GM06990 (cell line): ENCODE data around the gene TRAPPC6A.

Source experiments
- DNase-seq: peaks from one replicate; pipeline ENCODE4 v3.0.0-alpha.2; 2011; ENCODE audit not compliant: insufficient read length; ENCODE audit errors: extremely low read depth
- H3K27me3 ChIP-seq: replicated peaks from 2 replicates; pipeline ENCODE4 v1.6.0; 2011; ENCODE audit warnings: low read length; ENCODE audit not compliant: control insufficient read depth, insufficient read depth
- H3K36me3 ChIP-seq: 2 replicates; pipeline ENCODE4 v1.5.1; 2011; ENCODE audit warnings: low read length; ENCODE audit not compliant: control insufficient read depth, insufficient read depth
- H3K4me3 ChIP-seq: replicated peaks from 2 replicates; pipeline ENCODE4 v1.5.1; 2011; ENCODE audit warnings: low read depth, mild to moderate bottlenecking, control low read depth, low read length
- TF ChIP-seq, protein P1 (sequence below): IDR thresholded peaks from 2 replicates; pipeline ENCODE4 v1.5.1; 2011; ENCODE audit warnings: low read length, control low read depth, mild to moderate bottlenecking, inconsistent platforms; ENCODE audit not compliant: insufficient read depth, poor library complexity, severe bottlenecking

Gene TRAPPC6A

DNA sequence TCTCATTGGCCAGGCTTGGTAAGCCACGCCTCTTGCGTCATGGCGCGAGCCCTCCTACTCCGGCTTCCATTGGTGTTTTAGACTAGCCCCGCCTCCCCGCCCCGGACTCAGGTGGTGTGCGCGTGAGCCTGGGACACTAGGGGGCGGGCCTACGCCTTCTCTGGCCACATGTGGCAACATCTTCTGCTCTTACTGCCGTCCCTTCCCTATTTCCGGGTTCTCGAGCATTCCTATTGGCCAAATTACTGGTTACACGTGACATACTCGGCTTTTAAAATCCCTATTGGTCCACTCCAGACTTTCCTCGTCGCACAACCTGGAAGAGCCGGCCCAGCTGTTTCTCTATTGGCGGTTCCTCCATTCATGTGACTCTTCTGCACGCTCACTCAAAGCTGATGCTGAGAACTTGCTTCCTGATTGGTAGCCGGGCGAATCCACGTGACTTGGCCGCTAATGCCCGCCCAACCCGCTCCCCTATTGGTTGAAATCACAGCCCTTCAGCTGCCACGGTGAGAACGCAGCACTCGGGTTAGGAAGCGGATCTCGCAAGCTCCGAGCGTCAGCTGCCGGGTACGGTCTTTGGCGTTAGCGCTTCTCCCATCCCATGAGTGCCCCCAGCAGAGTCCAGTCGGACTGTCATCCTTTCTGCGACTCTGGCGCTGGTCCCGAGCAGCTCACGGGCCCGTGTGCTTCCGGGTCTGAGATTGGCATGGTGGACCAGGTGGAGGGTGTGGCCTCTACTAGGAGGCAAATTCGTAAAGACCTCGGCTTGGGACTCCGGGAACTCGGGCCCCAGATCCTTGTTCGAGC, 430 bp upstream of the TRAPPC6A start, which contains the start of gene BLOC1S3:
Gene BLOC1S3, plus strand, starts transcription at position 523 of the 810 bp plus-strand sequence. CDS start 513 bp downstream, outside the sequence.
- Histone ChIP-seq H3K36me3 (no peaks in the 10 kb centered on the region; the same call in none of the 2 replicates), H3K4me3 (peak within 1 kb of the TSS; percentile 93), H3K27me3 (no peaks in the 10 kb centered on the region)
- peak; percentile 99 for DNase-seq
- TF ChIP-seq, protein P1, sequence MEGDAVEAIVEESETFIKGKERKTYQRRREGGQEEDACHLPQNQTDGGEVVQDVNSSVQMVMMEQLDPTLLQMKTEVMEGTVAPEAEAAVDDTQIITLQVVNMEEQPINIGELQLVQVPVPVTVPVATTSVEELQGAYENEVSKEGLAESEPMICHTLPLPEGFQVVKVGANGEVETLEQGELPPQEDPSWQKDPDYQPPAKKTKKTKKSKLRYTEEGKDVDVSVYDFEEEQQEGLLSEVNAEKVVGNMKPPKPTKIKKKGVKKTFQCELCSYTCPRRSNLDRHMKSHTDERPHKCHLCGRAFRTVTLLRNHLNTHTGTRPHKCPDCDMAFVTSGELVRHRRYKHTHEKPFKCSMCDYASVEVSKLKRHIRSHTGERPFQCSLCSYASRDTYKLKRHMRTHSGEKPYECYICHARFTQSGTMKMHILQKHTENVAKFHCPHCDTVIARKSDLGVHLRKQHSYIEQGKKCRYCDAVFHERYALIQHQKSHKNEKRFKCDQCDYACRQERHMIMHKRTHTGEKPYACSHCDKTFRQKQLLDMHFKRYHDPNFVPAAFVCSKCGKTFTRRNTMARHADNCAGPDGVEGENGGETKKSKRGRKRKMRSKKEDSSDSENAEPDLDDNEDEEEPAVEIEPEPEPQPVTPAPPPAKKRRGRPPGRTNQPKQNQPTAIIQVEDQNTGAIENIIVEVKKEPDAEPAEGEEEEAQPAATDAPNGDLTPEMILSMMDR = peak; percentile 44

DNA sequence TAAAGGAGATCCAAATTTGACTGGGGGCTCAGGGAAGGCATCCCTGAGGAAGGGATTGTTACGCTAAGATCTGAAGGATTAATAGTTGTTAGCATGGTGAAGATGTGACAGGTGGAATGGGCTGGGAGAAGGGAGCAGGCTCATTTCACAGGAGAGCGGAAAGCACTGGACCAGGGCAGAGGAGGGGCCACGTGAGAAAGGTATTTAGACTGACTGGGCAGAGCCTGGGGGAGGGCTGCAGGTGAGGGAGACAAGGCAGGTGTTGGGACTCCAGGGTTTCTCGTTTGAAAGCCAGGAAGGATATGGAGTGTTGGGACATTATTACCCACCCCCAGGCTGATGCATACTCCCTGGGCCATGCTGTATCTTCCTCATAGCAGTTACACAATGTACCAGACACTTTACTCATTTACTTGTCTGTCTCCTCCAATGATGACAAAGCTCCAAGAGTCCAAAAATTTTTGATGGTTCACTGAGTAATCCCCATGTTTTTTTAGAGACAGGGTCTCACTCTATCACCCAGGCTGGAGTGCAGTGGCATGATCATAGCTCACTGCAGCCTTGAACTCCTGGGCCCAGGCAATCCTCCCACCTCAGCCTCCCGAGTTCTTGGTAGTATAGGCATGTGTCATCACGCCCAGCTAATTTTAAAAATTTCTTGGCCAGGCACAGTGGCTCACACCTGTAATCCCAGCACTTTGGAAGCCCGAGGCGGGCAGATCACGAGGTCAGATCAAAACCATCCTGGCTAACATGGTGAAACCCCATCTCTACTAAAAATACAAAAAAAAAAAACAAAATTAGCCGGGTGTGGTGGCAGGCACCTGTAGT, 2.3 kb downstream of the TRAPPC6A start:
- TF ChIP-seq, protein P1 = no peak
- Histone ChIP-seq H3K4me3 (no peak overlapping the region), H3K27me3 (no peaks in the 10 kb centered on the region), H3K36me3 (no peaks in the 10 kb centered on the region; the same call in 1 of the 2 replicates)
- no peak for DNase-seq

DNA sequence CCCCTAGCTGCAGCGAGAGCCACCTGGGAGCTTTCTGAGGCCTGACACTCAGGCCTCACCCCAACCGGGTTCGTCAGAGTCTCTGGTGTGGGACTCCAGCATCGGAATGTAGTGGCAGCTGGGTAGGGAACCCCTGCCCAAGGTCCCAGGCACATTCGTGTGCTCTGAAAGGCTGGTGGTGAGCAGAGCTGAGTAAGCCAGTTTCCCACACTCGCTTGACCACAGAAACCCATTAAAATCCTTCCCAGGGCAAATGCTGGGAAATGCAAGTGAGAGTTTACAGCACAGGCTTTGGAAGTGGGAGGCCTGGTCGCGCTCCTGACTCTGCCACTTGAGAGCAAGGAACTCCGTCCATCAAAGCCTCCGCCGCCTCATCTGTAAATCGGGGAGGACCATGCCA, 4.2 kb downstream of the TRAPPC6A start:
- H3K4me3 ChIP-seq = no peak overlapping the region
- TF ChIP-seq, protein P1 = no peak
- no peaks in the 10 kb centered on the region for H3K27me3 ChIP-seq
- no peak for DNase-seq
- H3K36me3 ChIP-seq = peaks cover 4% of the 10 kb centered on the region

DNA sequence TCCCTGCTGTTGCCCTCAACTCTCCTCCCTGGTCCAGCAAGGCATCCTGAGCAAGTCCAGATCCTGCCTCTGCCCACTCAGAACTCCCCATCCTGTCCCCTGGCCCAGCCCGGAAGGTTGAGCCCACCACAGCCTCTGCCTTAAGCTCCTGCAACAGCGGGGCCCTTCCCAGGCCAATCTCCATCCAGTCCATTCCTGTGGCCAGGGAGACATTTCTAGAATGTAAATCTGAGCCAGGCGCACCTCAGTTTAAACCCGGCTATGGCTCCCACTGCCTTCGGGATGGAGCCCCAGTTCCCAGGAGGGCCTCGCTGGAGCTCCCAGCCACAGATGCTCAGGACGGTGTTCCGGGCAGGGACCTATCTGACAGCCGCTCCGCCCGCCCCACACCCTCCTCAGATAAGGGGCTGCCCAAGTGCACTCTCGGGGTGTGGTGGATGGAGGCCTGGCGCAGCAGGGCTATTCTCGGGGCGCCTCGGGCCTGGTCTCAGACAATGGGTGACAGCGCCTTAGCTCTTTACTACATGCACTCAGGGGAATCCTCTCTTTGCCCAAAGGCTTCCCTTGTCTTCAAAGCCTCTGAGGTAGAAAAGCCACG, 5.3 kb downstream of the TRAPPC6A start:
- Histone ChIP-seq H3K27me3 (no peaks in the 10 kb centered on the region), H3K4me3 (no peak overlapping the region), H3K36me3 (peaks cover 5% of the 10 kb centered on the region)
- TF ChIP-seq, protein P1 = no peak
- DNase-seq = no peak

DNA sequence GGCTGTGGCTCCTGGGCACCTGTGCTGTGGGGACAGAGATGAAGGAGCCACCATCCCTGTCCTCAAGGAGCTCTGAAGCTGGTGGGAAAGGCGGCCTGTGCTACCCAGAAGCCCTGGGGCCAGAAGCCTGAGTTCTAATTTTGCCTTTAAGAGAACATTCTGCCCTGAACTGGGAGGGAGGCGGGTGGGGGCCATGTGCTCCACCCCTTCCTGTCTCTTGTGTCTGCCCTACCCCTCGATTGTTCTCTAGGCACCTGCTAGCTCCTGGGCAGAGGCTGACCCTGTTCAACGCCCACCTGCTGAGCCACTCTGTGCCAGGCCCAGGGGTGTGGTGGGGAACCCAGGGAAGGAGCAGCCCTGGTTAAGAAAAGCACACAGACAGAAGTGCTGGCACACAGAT, 5.9 kb downstream of the TRAPPC6A start:
- H3K27me3 ChIP-seq = no peaks in the 10 kb centered on the region
- H3K36me3 ChIP-seq = peaks cover 5% of the 10 kb centered on the region
- TF ChIP-seq, protein P1 = no peak
- DNase-seq = no peak
- H3K4me3 ChIP-seq = no peak overlapping the region
